ENCODE data around the gene CNTNAP2.

GRCh38 chr7:146096994-146097393 is 19.6 kb upstream of the CNTNAP2 start:
- TF ChIP-seq ZNF311 (tag by site-specific recombination; IDR thresholded peaks at IDR 0.05; ENCODE audit: borderline replicate concordance) (no peak), CTCF (tag by site-specific recombination; IDR thresholded peaks at IDR 0.05) (no peak), REST (tag by site-specific recombination; IDR thresholded peaks at IDR 0.05) (no peak), ZNF639 (tag by site-specific recombination; IDR thresholded peaks at IDR 0.05) (no peak), ZNF785 (tag by site-specific recombination; IDR thresholded peaks at IDR 0.05) (no peak), PRDM10 (tag by site-specific recombination; IDR thresholded peaks at IDR 0.05) (no peak), ZFP3 (tag by site-specific recombination; IDR thresholded peaks at IDR 0.05; ENCODE audit: low read depth) (no peak), ZSCAN5A (tag by site-specific recombination; IDR thresholded peaks at IDR 0.05) (no peak), ZBTB8A (tag by site-specific recombination; IDR thresholded peaks at IDR 0.05) (no peak), ZNF501 (tag by site-specific recombination; IDR thresholded peaks at IDR 0.05) (no peak), ZFP37 (tag by site-specific recombination; IDR thresholded peaks at IDR 0.05) (no peak), ZNF518A (tag by site-specific recombination; conservative IDR thresholded peaks at IDR 0.05; ENCODE audit: low read depth) (no peak), ZNF561 (tag by site-specific recombination; IDR thresholded peaks at IDR 0.05; ENCODE audit: borderline replicate concordance) (no peak)
